Neural crest cell (in vitro differentiated cells): ENCODE data around the gene PSEN2. TPM values are rescaled to one million over a fixed set of nuclear protein-coding genes. Genes with fewer than 3 reads are reported as not detected.
A peak's percentile ranks its signal among the peaks of the same experiment; 100 is the strongest.

Source experiments
- DNase-seq: peaks from one replicate; pipeline ENCODE4 v3.0.0; 2021; ENCODE audit warnings: low read depth, mixed read lengths, low spot score
- H3K27ac Mint-ChIP-seq: one replicate; pipeline ENCODE4 v1.8.0; 2021; ENCODE audit warnings: mild to moderate bottlenecking, mixed read lengths; ENCODE audit not compliant: unreplicated experiment
- H3K27me3 Mint-ChIP-seq: 2 replicates; pipeline ENCODE4 v1.8.0; 2021; ENCODE audit warnings: low read depth, mild to moderate bottlenecking, mixed read lengths
- H3K36me3 Mint-ChIP-seq: 2 replicates; pipeline ENCODE4 v1.8.0; 2021; ENCODE audit warnings: low read depth, mild to moderate bottlenecking, mixed read lengths
- H3K4me1 Mint-ChIP-seq: 2 replicates; pipeline ENCODE4 v1.8.0; 2021; ENCODE audit warnings: mixed read lengths
- H3K4me3 Mint-ChIP-seq: one replicate; pipeline ENCODE4 v1.8.0; 2021; ENCODE audit warnings: mild to moderate bottlenecking, mixed read lengths
- H3K9me3 Mint-ChIP-seq: 2 replicates; pipeline ENCODE4 v1.8.0; 2021; ENCODE audit warnings: mixed read lengths
- CTCF ChIP-seq: fragments of 200-600 bp; sonication (generic); conservative IDR thresholded peaks from 2 replicates; pipeline ENCODE4 v1.5.0; 2021; ENCODE audit warnings: antibody characterized with exemption, mild to moderate bottlenecking
- total RNA-seq: library from RNA; stranded (reverse); gene quantifications from 2 replicates; pipeline ENCODE4 v1.2.1, GENCODE V29; 2021

The PSEN2 gene
- total RNA-seq, 1 donor from 2014 or later: 20.1 TPM

- no peak for DNase-seq
- Mint-ChIP-seq H3K27ac (peak overlapping the region; percentile 27), H3K27me3 (no peaks in the 10 kb centered on the region), H3K36me3 (peaks cover 3% of the 10 kb centered on the region), H3K9me3 (no peaks in the 10 kb centered on the region), H3K4me3 (peak overlapping the region; percentile 50), H3K4me1 (peaks cover 21% of the 10 kb centered on the region)
- TF ChIP-seq CTCF: no peak
These were observed 3.6 kb downstream of the PSEN2 start for GRCh38 chr1:226873771-226874578.

- no peak for DNase-seq
- Mint-ChIP-seq H3K36me3 (peaks cover 3% of the 10 kb centered on the region), H3K27me3 (no peaks in the 10 kb centered on the region), H3K4me1 (peaks cover 21% of the 10 kb centered on the region), H3K9me3 (no peaks in the 10 kb centered on the region), H3K27ac (no peak overlapping the region), H3K4me3 (peak overlapping the region; percentile 5)
- no peak for TF ChIP-seq CTCF
These were observed 4.4 kb downstream of the PSEN2 start for GRCh38 chr1:226874579-226875425.

- no peak for TF ChIP-seq CTCF
- H3K4me1 Mint-ChIP-seq: peaks cover 21% of the 10 kb centered on the region
- H3K9me3 Mint-ChIP-seq: no peaks in the 10 kb centered on the region
- no peak overlapping the region for H3K27ac Mint-ChIP-seq
- peaks cover 3% of the 10 kb centered on the region for H3K36me3 Mint-ChIP-seq
- DNase-seq: no peak
- no peaks in the 10 kb centered on the region for H3K27me3 Mint-ChIP-seq
- no peak overlapping the region for H3K4me3 Mint-ChIP-seq
These were observed 5.4 kb downstream of the PSEN2 start for GRCh38 chr1:226875641-226876295.

- Mint-ChIP-seq H3K9me3 (no peaks in the 10 kb centered on the region), H3K36me3 (peaks cover 6% of the 10 kb centered on the region), H3K27me3 (no peaks in the 10 kb centered on the region), H3K4me3 (no peak overlapping the region), H3K4me1 (peaks cover 8% of the 10 kb centered on the region), H3K27ac (no peak overlapping the region)
- no peak for DNase-seq
- no peak for TF ChIP-seq CTCF
These were observed 7.3 kb downstream of the PSEN2 start for GRCh38 chr1:226877669-226878068.
